ENCODE results near the gene PDHB. TPM values are rescaled to one million over a fixed set of nuclear protein-coding genes. Genes with fewer than 3 reads are reported as not detected.
"Not testable (repeated sequence)": the region's sequence is repeated elsewhere in the genome, so short reads cannot be mapped to it uniquely, and the experiment has no call there.

PDHB gene
- total RNA-seq, 2 experiments from 2014 or later = 31.1 to 31.5 TPM

- intact Hi-C loops (cut with DNase I, micrococcal nuclease) = no loop called here
- Histone ChIP-seq H3K27me3 (ENCODE audit: control insufficient read depth in 1 of 2, insufficient read depth in 2 of 2, low read length in 2 of 2) (no peaks in the 10 kb centered on the region), H3K4me1 (ENCODE audit: insufficient read depth, low read length) (peaks cover 7% of the 10 kb centered on the region), H3K4me3 (ENCODE audit: low read length) (no peak overlapping the region), H3K36me3 (ENCODE audit: insufficient read depth, low read length) (no peaks in the 10 kb centered on the region), H3K27ac (ENCODE audit: low read depth in 1 of 2, low read length in 2 of 2) (no peak overlapping the region), H3K9me3 (ENCODE audit: control insufficient read depth in 1 of 2, insufficient read depth in 1 of 2, low read length in 2 of 2) (peaks cover 22 to 30% of the 10 kb centered on the region in 2 experiments)
- no peak for DNase-seq
- peaks cover 8% of the 10 kb centered on the region for H3K4me1 Mint-ChIP-seq (ENCODE audit: low read depth)
- H3K27me3 Mint-ChIP-seq = no peaks in the 10 kb centered on the region
- no peak overlapping the region for H3K27ac Mint-ChIP-seq
- CTCF ChIA-PET = no interaction called here
- peaks cover 27% of the 10 kb centered on the region for H3K36me3 Mint-ChIP-seq (ENCODE audit: low read depth)
- ATAC-seq (ENCODE audit: poor library complexity) = no peak
- TF ChIP-seq, protein P1, sequence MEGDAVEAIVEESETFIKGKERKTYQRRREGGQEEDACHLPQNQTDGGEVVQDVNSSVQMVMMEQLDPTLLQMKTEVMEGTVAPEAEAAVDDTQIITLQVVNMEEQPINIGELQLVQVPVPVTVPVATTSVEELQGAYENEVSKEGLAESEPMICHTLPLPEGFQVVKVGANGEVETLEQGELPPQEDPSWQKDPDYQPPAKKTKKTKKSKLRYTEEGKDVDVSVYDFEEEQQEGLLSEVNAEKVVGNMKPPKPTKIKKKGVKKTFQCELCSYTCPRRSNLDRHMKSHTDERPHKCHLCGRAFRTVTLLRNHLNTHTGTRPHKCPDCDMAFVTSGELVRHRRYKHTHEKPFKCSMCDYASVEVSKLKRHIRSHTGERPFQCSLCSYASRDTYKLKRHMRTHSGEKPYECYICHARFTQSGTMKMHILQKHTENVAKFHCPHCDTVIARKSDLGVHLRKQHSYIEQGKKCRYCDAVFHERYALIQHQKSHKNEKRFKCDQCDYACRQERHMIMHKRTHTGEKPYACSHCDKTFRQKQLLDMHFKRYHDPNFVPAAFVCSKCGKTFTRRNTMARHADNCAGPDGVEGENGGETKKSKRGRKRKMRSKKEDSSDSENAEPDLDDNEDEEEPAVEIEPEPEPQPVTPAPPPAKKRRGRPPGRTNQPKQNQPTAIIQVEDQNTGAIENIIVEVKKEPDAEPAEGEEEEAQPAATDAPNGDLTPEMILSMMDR (IDR thresholded peaks at IDR 0.05) = no peak
- POLR2A ChIA-PET = no interaction called here
- H3K4me3 Mint-ChIP-seq = no peak overlapping the region
- H3K9me3 Mint-ChIP-seq = peaks cover 12% of the 10 kb centered on the region
Measured at GRCh38 chr3:58459160-58459559, 25.5 kb upstream of the PDHB start.

DNA sequence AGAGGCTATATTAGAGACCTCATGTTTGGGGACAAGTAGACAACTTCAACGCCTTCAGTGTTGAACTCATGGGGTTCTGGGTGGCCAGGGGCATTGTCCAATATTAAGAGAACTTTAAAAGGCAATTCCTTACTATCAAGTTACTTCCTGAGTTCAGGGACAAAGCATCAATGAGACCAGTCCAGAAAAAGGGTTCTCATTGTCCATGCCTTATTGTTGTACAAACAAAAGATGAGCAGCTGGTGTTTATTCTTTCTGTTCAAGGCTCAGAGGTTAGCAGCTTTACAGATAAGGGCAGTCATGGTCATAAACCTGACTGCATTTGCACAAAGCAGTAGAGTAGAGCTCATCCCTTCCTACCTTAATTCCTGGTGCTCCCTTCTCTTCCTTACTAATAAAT lies 18.5 kb upstream of the PDHB start:
- Histone ChIP-seq H3K4me1 (ENCODE audit: insufficient read depth, low read length) (peaks cover 2% of the 10 kb centered on the region), H3K27me3 (ENCODE audit: control insufficient read depth in 1 of 2, insufficient read depth in 2 of 2, low read length in 2 of 2) (no peaks in the 10 kb centered on the region), H3K27ac (ENCODE audit: low read depth in 1 of 2, low read length in 2 of 2) (no peak overlapping the region), H3K9me3 (ENCODE audit: control insufficient read depth in 1 of 2, insufficient read depth in 1 of 2, low read length in 2 of 2) (peaks cover 20 to 22% of the 10 kb centered on the region in 2 experiments), H3K4me3 (ENCODE audit: low read length) (no peak overlapping the region), H3K36me3 (ENCODE audit: insufficient read depth, low read length) (no peaks in the 10 kb centered on the region)
- ATAC-seq (ENCODE audit: poor library complexity) (no peak), DNase-seq (no peak)
- H3K4me1 Mint-ChIP-seq (ENCODE audit: low read depth) = peaks cover 4% of the 10 kb centered on the region
- no peak overlapping the region for H3K27ac Mint-ChIP-seq
- CTCF ChIA-PET = no interaction called here
- TF ChIP-seq, protein P1 (IDR thresholded peaks at IDR 0.05) = no peak
- H3K4me3 Mint-ChIP-seq = no peak overlapping the region
- H3K27me3 Mint-ChIP-seq = no peaks in the 10 kb centered on the region
- peaks cover 22% of the 10 kb centered on the region for H3K36me3 Mint-ChIP-seq (ENCODE audit: low read depth)
- intact Hi-C loops (cut with DNase I, micrococcal nuclease) = no loop called here
- peaks cover 14% of the 10 kb centered on the region for H3K9me3 Mint-ChIP-seq
- POLR2A ChIA-PET = no interaction called here

DNA sequence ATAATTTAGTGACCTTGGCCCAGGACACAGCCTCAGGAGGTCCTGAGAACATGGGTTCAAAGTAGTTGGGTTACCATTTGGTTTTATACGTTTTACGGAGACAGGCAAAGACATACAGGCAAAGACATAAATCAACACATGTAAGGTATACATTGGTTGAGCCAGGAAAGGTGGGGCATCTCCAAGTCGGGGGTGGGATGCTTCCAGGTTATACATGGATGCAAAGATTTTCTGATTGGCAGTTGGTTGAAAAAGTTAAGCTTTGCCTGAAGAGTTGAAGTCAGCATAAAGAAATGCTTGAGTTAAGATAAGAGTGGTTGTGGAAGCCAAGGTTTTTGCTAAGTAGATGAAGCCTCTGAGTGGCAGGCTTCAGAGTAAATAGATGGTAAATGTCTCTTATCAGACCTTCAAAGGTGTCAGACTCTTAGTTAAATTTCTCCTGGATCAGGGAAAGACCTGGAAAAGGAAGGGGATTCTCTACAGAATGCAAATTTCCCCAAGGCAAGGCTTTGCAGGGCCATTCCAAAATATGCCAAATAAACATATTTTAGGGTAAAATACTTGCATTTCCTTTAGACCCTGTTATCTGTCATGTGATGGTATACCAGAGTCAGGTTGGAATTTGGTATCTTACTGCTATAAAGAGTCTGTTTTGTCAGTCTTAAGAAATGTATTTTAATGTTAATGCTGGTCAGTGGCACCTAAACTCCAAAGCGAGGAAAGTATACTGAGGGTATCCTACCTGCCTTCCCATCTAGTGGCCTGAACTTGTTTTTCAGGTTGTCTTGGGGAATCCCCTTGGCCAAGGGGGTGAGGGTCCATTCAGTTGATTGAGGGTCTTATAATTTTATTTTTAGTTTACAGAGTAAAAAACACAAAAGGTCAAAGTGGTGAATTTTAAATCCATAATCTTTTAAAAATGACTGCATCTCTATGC lies 8.2 kb upstream of the PDHB start:
- Mint-ChIP-seq H3K9me3 (no peaks in the 10 kb centered on the region), H3K27me3 (no peaks in the 10 kb centered on the region), H3K4me1 (ENCODE audit: low read depth) (no peaks in the 10 kb centered on the region), H3K36me3 (ENCODE audit: low read depth) (no peaks in the 10 kb centered on the region), H3K27ac (no peak overlapping the region), H3K4me3 (no peak overlapping the region)
- no peaks in the 10 kb centered on the region for H3K9me3 ChIP-seq (ENCODE audit: control insufficient read depth in 1 of 2, insufficient read depth in 1 of 2, low read length in 2 of 2)
- no peak overlapping the region for H3K27ac ChIP-seq (ENCODE audit: low read depth in 1 of 2, low read length in 2 of 2)
- H3K36me3 ChIP-seq (ENCODE audit: insufficient read depth, low read length) = no peaks in the 10 kb centered on the region
- TF ChIP-seq, protein P1 (IDR thresholded peaks at IDR 0.05) = no peak
- intact Hi-C loops (cut with DNase I, micrococcal nuclease) = no loop called here
- H3K4me1 ChIP-seq (ENCODE audit: insufficient read depth, low read length) = no peaks in the 10 kb centered on the region
- no peak for DNase-seq
- H3K4me3 ChIP-seq (ENCODE audit: low read length) = no peak overlapping the region
- ChIA-PET CTCF (interaction anchor here (2.2 kb wide), 1 partner anchor 136 kb away, joined by 4 read pairs; the partner anchor contains the start of genes HTD2 and RPP14), POLR2A (no interaction called here)
- no peaks in the 10 kb centered on the region for H3K27me3 ChIP-seq (ENCODE audit: control insufficient read depth in 1 of 2, insufficient read depth in 2 of 2, low read length in 2 of 2)
- no peak for ATAC-seq (ENCODE audit: poor library complexity)

- ATAC-seq (ENCODE audit: poor library complexity); H3K36me3 Mint-ChIP-seq (ENCODE audit: low read depth); H3K4me3 Mint-ChIP-seq; H3K4me1 ChIP-seq (ENCODE audit: insufficient read depth, low read length); H3K36me3 ChIP-seq (ENCODE audit: insufficient read depth, low read length); intact Hi-C loops (cut with DNase I, micrococcal nuclease); H3K27ac ChIP-seq (ENCODE audit: low read depth in 1 of 2, low read length in 2 of 2); H3K27me3 Mint-ChIP-seq; H3K9me3 Mint-ChIP-seq; H3K27ac Mint-ChIP-seq; H3K4me3 ChIP-seq (ENCODE audit: low read length); DNase-seq; H3K9me3 ChIP-seq (ENCODE audit: control insufficient read depth in 1 of 2, insufficient read depth in 1 of 2, low read length in 2 of 2); H3K27me3 ChIP-seq (ENCODE audit: control insufficient read depth in 1 of 2, insufficient read depth in 2 of 2, low read length in 2 of 2); H3K4me1 Mint-ChIP-seq (ENCODE audit: low read depth): not testable (repeated sequence)
- CTCF ChIA-PET = interaction anchor here (1.2 to 2.2 kb wide), 2 partner anchors 23 to 135 kb away, joined by 4 read pairs; partner anchors contain the start of genes HTD2 and RPP14
- POLR2A ChIA-PET = interaction anchor here (1.2 kb wide), 1 partner anchor 135 kb away, joined by 3 read pairs; the partner anchor contains the start of genes HTD2 and RPP14
Measured at GRCh38 chr3:58440996-58441355, 7.3 kb upstream of the PDHB start.

DNA sequence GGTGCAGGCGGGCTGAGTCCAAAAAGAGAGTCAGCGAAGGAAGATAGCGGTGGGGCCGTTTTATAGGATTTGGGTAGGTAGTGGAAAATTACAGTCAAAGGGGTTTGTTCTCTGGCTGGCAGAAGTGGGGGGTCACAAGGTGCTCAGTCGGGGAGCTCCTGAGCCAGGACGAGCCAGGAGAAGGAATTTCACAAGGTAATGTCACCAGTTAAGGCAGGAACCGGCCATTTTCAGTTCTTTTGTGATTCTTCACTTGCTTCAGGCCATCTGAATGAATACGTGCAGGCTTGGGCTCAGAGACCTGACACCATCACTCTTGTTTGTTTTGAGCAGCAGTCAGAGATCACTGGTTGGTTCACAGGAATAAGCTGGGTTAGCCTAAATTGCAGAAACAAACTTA lies 3.6 kb upstream of the PDHB start:
- DNase-seq; H3K4me3 ChIP-seq (ENCODE audit: low read length); H3K27me3 Mint-ChIP-seq; H3K27ac ChIP-seq (ENCODE audit: low read depth in 1 of 2, low read length in 2 of 2); H3K36me3 ChIP-seq (ENCODE audit: insufficient read depth, low read length); H3K9me3 Mint-ChIP-seq; H3K27ac Mint-ChIP-seq; H3K27me3 ChIP-seq (ENCODE audit: control insufficient read depth in 1 of 2, insufficient read depth in 2 of 2, low read length in 2 of 2); H3K4me3 Mint-ChIP-seq; H3K9me3 ChIP-seq (ENCODE audit: control insufficient read depth in 1 of 2, insufficient read depth in 1 of 2, low read length in 2 of 2); ATAC-seq (ENCODE audit: poor library complexity); POLR2A ChIA-PET: not testable (repeated sequence)
- CTCF ChIA-PET = interaction anchor here (1.1 kb wide), 1 partner anchor 55 kb away, joined by 3 read pairs; the partner anchor contains the start of gene KCTD6
- Mint-ChIP-seq H3K36me3 (ENCODE audit: low read depth) (peaks cover 12% of the 10 kb centered on the region), H3K4me1 (ENCODE audit: low read depth) (peaks cover 24% of the 10 kb centered on the region)
- peaks cover 17% of the 10 kb centered on the region for H3K4me1 ChIP-seq (ENCODE audit: insufficient read depth, low read length)
- intact Hi-C loops (cut with DNase I, micrococcal nuclease) = loop anchor here in 1 of 2 experiments (10.0 kb wide), 1 partner anchor 432 kb away; the partner anchor contains the start of gene FLNB
